H1 (cell line): ENCODE data around the gene FNDC3A. TPM values are rescaled to one million over a fixed set of nuclear protein-coding genes. Genes with fewer than 3 reads are reported as not detected.

Experiments used
- CTCF ChIA-PET: fragments of 300-600 bp; sonication (Branson Sonifier 250); formaldehyde crosslinking; loops from one replicate; lab custom pipeline; 2021; ENCODE audit not compliant: partially characterized antibody; lab: Charles Lee
- POLR2A ChIA-PET: fragments of 300-600 bp; sonication (Branson Sonifier 250); formaldehyde crosslinking; loops from one replicate; lab custom pipeline; 2021; ENCODE audit warnings: inconsistent platforms; ENCODE audit not compliant: partially characterized antibody; lab: Charles Lee
- DNase-seq, 2 experiments: peaks; one replicate each; pipeline versions ENCODE4 v3.0.0 to v3.0.0-alpha.2; 2010 to 2022; ENCODE audit warnings: low spot score in 2 of 2, low read depth in 1 of 2, mixed read lengths in 1 of 2
- FAIRE-seq: peaks from 2 replicates; lab custom pipeline; 2011; peaks lifted over from hg19 to GRCh38; lab: Jason Lieb, UNC
- H2AFZ ChIP-seq: 2 replicates; pipeline ENCODE4 v1.8.1; 2012; ENCODE audit warnings: low read length, inconsistent platforms
- H2AK5ac ChIP-seq: 2 replicates; pipeline ENCODE4 v1.6.1; 2013; ENCODE audit warnings: low read depth, low read length
- H2BK120ac ChIP-seq: replicated peaks from 2 replicates; pipeline ENCODE3; 2013; ENCODE audit warnings: low read depth, low read length, inconsistent platforms
- H2BK12ac ChIP-seq: 2 replicates; pipeline ENCODE4 v1.6.1; 2013; ENCODE audit warnings: low read depth, low read length
- H2BK15ac ChIP-seq: 2 replicates; pipeline ENCODE4 v1.6.1; 2013; ENCODE audit warnings: low read length
- H2BK20ac ChIP-seq: 2 replicates; pipeline ENCODE4 v1.6.1; 2013; ENCODE audit warnings: low read length
- H2BK5ac ChIP-seq: 2 replicates; pipeline ENCODE4 v1.6.1; 2013; ENCODE audit warnings: low read depth, low read length
- H3K14ac ChIP-seq: 2 replicates; pipeline ENCODE4 v1.6.1; 2013; ENCODE audit warnings: inconsistent platforms; ENCODE audit not compliant: insufficient read length
- H3K18ac ChIP-seq: 2 replicates; pipeline ENCODE4 v1.6.1; 2013; ENCODE audit warnings: low read length; ENCODE audit errors: extremely low read depth
- H3K23ac ChIP-seq: 2 replicates; pipeline ENCODE4 v1.6.1; 2013; ENCODE audit warnings: inconsistent platforms; ENCODE audit not compliant: insufficient read length
- H3K23me2 ChIP-seq: 2 replicates; pipeline ENCODE4 v1.6.1; 2013; ENCODE audit warnings: low read depth, low read length
- H3K27ac ChIP-seq: 2 replicates; pipeline ENCODE4 v1.6.1; 2011; ENCODE audit warnings: low read depth, low read length, inconsistent platforms
- H3K27me3 ChIP-seq, 4 experiments: replicated peaks in 1 of 4; 1 replicate in 1 of 4; 2 replicates in 3 of 4; pipeline versions ENCODE4 v1.6.1 to v1.8.1; 2011 to 2013; ENCODE audit warnings: low read length in 3 of 4, mild to moderate bottlenecking in 3 of 4, inconsistent platforms in 2 of 4, mixed read lengths in 2 of 4, moderate library complexity in 1 of 4; ENCODE audit not compliant: control insufficient read depth in 3 of 4, insufficient read depth in 3 of 4; ENCODE audit errors: extremely low read depth in 1 of 4
- H3K36me3 ChIP-seq, 4 experiments: 2 replicates each; pipeline versions ENCODE4 v1.6.1 to v1.8.1; 2011 to 2013; ENCODE audit warnings: mild to moderate bottlenecking in 4 of 4, low read length in 3 of 4, moderate library complexity in 2 of 4, control low read depth in 1 of 4, inconsistent platforms in 1 of 4; ENCODE audit not compliant: insufficient read depth in 4 of 4, control insufficient read depth in 2 of 4
- H3K4ac ChIP-seq: replicated peaks from 2 replicates; pipeline ENCODE3; 2013; ENCODE audit warnings: low read length, low read depth, mixed read lengths, inconsistent platforms; ENCODE audit not compliant: insufficient read length
- H3K4me1 ChIP-seq, 4 experiments: replicated peaks in 1 of 4; 1 replicate in 1 of 4; 2 replicates in 3 of 4; pipeline versions ENCODE4 v1.6.1 to v1.8.1; 2011 to 2013; ENCODE audit warnings: low read length in 3 of 4, inconsistent platforms in 2 of 4, mixed read lengths in 1 of 4; ENCODE audit not compliant: insufficient read depth in 4 of 4, control insufficient read depth in 3 of 4
- H3K4me2 ChIP-seq, 2 experiments: 2 replicates each; pipeline versions ENCODE4 v1.6.1 to v1.8.1; 2011 to 2013; ENCODE audit warnings: low read depth in 2 of 2, low read length in 2 of 2, control low read depth in 1 of 2, inconsistent platforms in 1 of 2, mild to moderate bottlenecking in 1 of 2; ENCODE audit not compliant: insufficient read depth in 1 of 2
- H3K4me3 ChIP-seq, 4 experiments: fragments of 200-600, 300-600 bp in 1 of 4; sonication (generic), shearing (Covaris generic), sonication (Bioruptor Twin) in 1 of 4; 2 replicates each; pipeline versions ENCODE4 v1.5.1 to v1.8.1; 2011 to 2016; ENCODE audit warnings: low read length in 4 of 4, low read depth in 3 of 4, control low read depth in 2 of 4, inconsistent platforms in 2 of 4, mild to moderate bottlenecking in 2 of 4, mixed read lengths in 1 of 4, moderate library complexity in 1 of 4; ENCODE audit not compliant: insufficient read depth in 2 of 4; ENCODE audit errors: extremely low read depth in 1 of 4
- H3K56ac ChIP-seq: replicated peaks from 2 replicates; pipeline ENCODE3; 2013; ENCODE audit warnings: low read depth, mild to moderate bottlenecking, mixed read lengths, low read length, inconsistent platforms; ENCODE audit not compliant: insufficient read length
- H3K79me1 ChIP-seq: 2 replicates; pipeline ENCODE4 v1.6.1; 2013; ENCODE audit warnings: low read depth, low read length, control low read depth
- H3K79me2 ChIP-seq, 2 experiments: 2 replicates each; pipeline versions ENCODE4 v1.6.1 to v1.8.1; 2012 to 2013; ENCODE audit warnings: low read length in 2 of 2, mild to moderate bottlenecking in 2 of 2, inconsistent platforms in 1 of 2; ENCODE audit not compliant: insufficient read depth in 2 of 2, control insufficient read depth in 1 of 2
- H3K9ac ChIP-seq, 4 experiments: replicated peaks in 1 of 4; 1 replicate in 1 of 4; 2 replicates in 3 of 4; pipeline versions ENCODE4 v1.6.1 to v1.8.1; 2011 to 2013; ENCODE audit warnings: low read depth in 3 of 4, low read length in 3 of 4, control low read depth in 2 of 4, mild to moderate bottlenecking in 2 of 4, moderate library complexity in 2 of 4, inconsistent platforms in 1 of 4; ENCODE audit errors: extremely low read depth in 1 of 4
- H3K9me3 ChIP-seq, 2 experiments: 2 replicates each; pipeline versions ENCODE4 v1.6.1 to v1.8.1; 2012 to 2013; ENCODE audit warnings: mild to moderate bottlenecking in 2 of 2, moderate library complexity in 2 of 2, control low read depth in 1 of 2, inconsistent platforms in 1 of 2, low read depth in 1 of 2, low read length in 1 of 2, mixed read lengths in 1 of 2; ENCODE audit not compliant: insufficient read depth in 2 of 2
- H4K20me1 ChIP-seq, 2 experiments: replicated peaks in 1 of 2; 2 replicates each; pipeline versions ENCODE3 to v1.8.1; 2011 to 2013; ENCODE audit warnings: inconsistent platforms in 2 of 2, low read length in 2 of 2, mild to moderate bottlenecking in 1 of 2; ENCODE audit not compliant: insufficient read depth in 2 of 2, control insufficient read depth in 1 of 2
- H4K5ac ChIP-seq: 2 replicates; pipeline ENCODE4 v1.6.1; 2013; ENCODE audit warnings: low read length, low read depth, mixed read lengths, inconsistent platforms; ENCODE audit not compliant: insufficient read length
- H4K8ac ChIP-seq: 2 replicates; pipeline ENCODE4 v1.8.0; 2013; ENCODE audit warnings: mild to moderate bottlenecking, moderate library complexity, low read length, inconsistent platforms; ENCODE audit not compliant: insufficient read depth; ENCODE audit errors: extremely low read depth
- H4K91ac ChIP-seq: replicated peaks from 2 replicates; pipeline ENCODE3; 2013; ENCODE audit warnings: low read length, mixed read lengths, inconsistent platforms; ENCODE audit not compliant: insufficient read length
- ASH2L ChIP-seq: fragments of 200-600, 300-600 bp; sonication (generic); IDR thresholded peaks from one replicate; pipeline ENCODE4 v1.7.1; 2017; ENCODE audit warnings: low read length
- CTBP2 ChIP-seq: IDR thresholded peaks from 2 replicates; pipeline ENCODE4 v1.7.0; 2011; ENCODE audit warnings: borderline replicate concordance, mild to moderate bottlenecking, moderate library complexity, mixed read lengths, low read length; ENCODE audit not compliant: insufficient read depth, insufficient read length
- EZH2 ChIP-seq: fragments of 200-600 bp; sonication (generic); IDR thresholded peaks from 2 replicates; pipeline ENCODE4 v1.7.1; 2012; ENCODE audit warnings: low read depth, mild to moderate bottlenecking, moderate library complexity, low read length, inconsistent platforms; ENCODE audit not compliant: severe bottlenecking
- GABPA ChIP-seq: IDR thresholded peaks from 2 replicates; pipeline ENCODE4 v1.6.1; 2011; ENCODE audit warnings: mild to moderate bottlenecking, low read length, moderate library complexity, borderline replicate concordance; ENCODE audit not compliant: insufficient read depth
- KDM4A ChIP-seq: IDR thresholded peaks from one replicate; pipeline ENCODE4 v1.7.1; 2012; ENCODE audit warnings: low read depth, mild to moderate bottlenecking, moderate library complexity, low read length, inconsistent platforms; ENCODE audit not compliant: severe bottlenecking
- RAD21 ChIP-seq, 2 experiments: IDR thresholded peaks in 1 of 2; conservative IDR thresholded peaks in 1 of 2; 2 replicates each; pipeline ENCODE4 v1.6.1; 2011; ENCODE audit warnings: low read depth in 2 of 2, low read length in 2 of 2, improper control_type of control experiment in 1 of 2, inconsistent platforms in 1 of 2, mild to moderate bottlenecking in 1 of 2, moderate library complexity in 1 of 2
- RBBP5 ChIP-seq: IDR thresholded peaks from 2 replicates; pipeline ENCODE4 v1.7.1; 2012; ENCODE audit warnings: low read depth, mild to moderate bottlenecking, inconsistent platforms, low read length, moderate library complexity, borderline replicate concordance
- SIN3A ChIP-seq, 2 experiments: IDR thresholded peaks in 1 of 2; conservative IDR thresholded peaks in 1 of 2; 2 replicates each; pipeline ENCODE4 v1.6.1; 2011 to 2012; ENCODE audit warnings: low read length in 2 of 2, improper control_type of control experiment in 1 of 2, low read depth in 1 of 2, mild to moderate bottlenecking in 1 of 2
- SP4 ChIP-seq: IDR thresholded peaks from 2 replicates; pipeline ENCODE4 v1.6.1; 2012; ENCODE audit warnings: low read length, inconsistent platforms
- TAF1 ChIP-seq: IDR thresholded peaks from 2 replicates; pipeline ENCODE4 v1.6.1; 2011; ENCODE audit warnings: mild to moderate bottlenecking, low read depth, low read length
- YY1 ChIP-seq: IDR thresholded peaks from 2 replicates; pipeline ENCODE4 v1.6.1; 2011; ENCODE audit warnings: low read depth, mild to moderate bottlenecking, low read length
- WGBS, 2 experiments: shearing (Covaris generic) in 1 of 2; methylation state at CpG; one replicate each; pipeline versions ENCODE4 v1.1.6 to v1.1.7; 2013 to 2015; ENCODE audit warnings: low lambda C conversion rate in 2 of 2, mixed read lengths in 2 of 2, inconsistent platforms in 1 of 2, low coverage in 1 of 2, missing lambda C conversion rate in 1 of 2; ENCODE audit not compliant: insufficient replicate concordance in 2 of 2, insufficient coverage in 1 of 2, insufficient read length in 1 of 2; ENCODE audit errors: extremely low coverage in 1 of 2, missing lambda C conversion rate in 1 of 2; 5-methylcytosine and 5-hydroxymethylcytosine counted together
- polyA plus RNA-seq, 7 experiments: library from polyadenylated mRNA; depleted of rRNA in 3 of 7; stranded (reverse) in 5 of 7; unstranded in 2 of 7; fragments of >200 nt in 5 of 7; fragments of 200-250 nt in 2 of 7; gene quantifications; 1 replicate in 5 of 7; 2 replicates in 1 of 7; 4 replicates in 1 of 7; pipeline versions ENCODE4 v1.2.1 to v1.2.3, GENCODE V29; 2011 to 2013; ENCODE audit warnings: missing spikeins in 2 of 7, mixed read lengths in 2 of 7
- total RNA-seq: library from RNA; stranded (reverse); fragmentation: NEBNext Ultra II Directional; extraction: Animal tissue kit (Norgen Biotek cat#: 25700); gene quantifications from 2 replicates; pipeline ENCODE4 v1.2.1, GENCODE V29; 2021

Gene FNDC3A
- total and polyA plus RNA-seq, 2 of the 8 experiments (the other 6 are each of a cell fraction or from before 2014, with no cell fraction given), result 14.6 to 26.0 TPM

DNA sequence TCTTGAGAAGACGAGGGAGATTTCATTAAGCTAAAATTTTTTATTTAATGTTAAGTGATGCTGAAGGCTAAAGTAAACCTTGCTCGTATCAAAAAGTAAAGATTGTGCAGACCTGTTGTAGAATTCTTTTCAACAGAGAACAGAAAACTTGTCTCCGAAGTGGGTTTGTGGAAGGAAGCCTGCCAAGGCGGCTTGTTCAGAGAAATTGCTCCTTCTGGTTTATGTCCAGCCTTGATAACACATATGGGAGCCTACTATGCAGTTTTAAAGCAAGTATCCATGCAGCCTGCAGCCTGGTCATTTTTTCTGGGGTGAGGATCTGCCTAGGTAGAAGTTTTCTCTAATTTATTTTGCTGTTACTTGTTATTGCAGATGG is 245.9 kb downstream of the FNDC3A start:
- Histone ChIP-seq H3K36me3 (peaks cover 0 to 4% (median 0%) of the 10 kb centered on the region in 4 experiments; a peak in 1 of 8 replicates), H3K4me1 (peaks cover 0 to 15% (median 8%) of the 10 kb centered on the region in 4 experiments; a peak in 6 of 7 replicates), H3K56ac (no peak overlapping the region), H3K79me2 (no peaks in the 10 kb centered on the region), H3K23ac (no peak overlapping the region), H3K9ac (no peak overlapping the region), H3K27ac (no peak overlapping the region), H3K18ac (no peak overlapping the region), H2BK12ac (no peak overlapping the region), H3K23me2 (peaks cover 20% of the 10 kb centered on the region), H3K79me1 (no peaks in the 10 kb centered on the region), H4K8ac (no peak overlapping the region), H3K4me3 (peak overlapping the region in 2 of 4 experiments; percentile 13 to 61; a peak in 4 of 8 replicates), H3K4me2 (peak overlapping the region; percentile 77 to 80; a peak in 2 of 4 replicates), H4K20me1 (peaks cover 0 to 2% of the 10 kb centered on the region in 2 experiments), H3K27me3 (peaks cover 49 to 73% (median 69%) of the 10 kb centered on the region in 4 experiments), H2AK5ac (no peak overlapping the region), H4K91ac (no peak overlapping the region), H3K9me3 (no peaks in the 10 kb centered on the region), H3K14ac (no peak overlapping the region), H2BK120ac (no peak overlapping the region), H2BK15ac (no peak overlapping the region), H2BK20ac (no peak overlapping the region), H3K4ac (no peak overlapping the region), H2AFZ (no peak overlapping the region), H2BK5ac (no peak overlapping the region), H4K5ac (no peak overlapping the region)
- ChIA-PET POLR2A (no interaction called here), CTCF (interaction anchor here (0.8 to 1.3 kb wide), 4 partner anchors 10 to 79 kb away, joined by 3 to 5 read pairs (median 3); no protein-coding TSS in a partner anchor)
- no peak for FAIRE-seq
- WGBS, 2 experiments, result 79% methylated on average over 4 of the region's 4 CpGs; no CpG with 5 or more reads in 1 of the 2 experiments
- no peak for DNase-seq
- no peak for TF ChIP-seq SP4
- no peak for TF ChIP-seq GABPA
- TF ChIP-seq YY1, result no peak
- TF ChIP-seq CTBP2, result no peak
- TF ChIP-seq RAD21 (IDR thresholded peaks at IDR 0.05 in 1 of 2, conservative IDR thresholded peaks at IDR 0.05 in 1 of 2; ENCODE audit: low read depth in 2 of 2, low read length in 2 of 2), result no peak
- TF ChIP-seq EZH2, result no peak
- TF ChIP-seq RBBP5, result no peak
- no peak for TF ChIP-seq TAF1
- TF ChIP-seq KDM4A, result no peak
- no peak for TF ChIP-seq ASH2L
- TF ChIP-seq SIN3A (conservative IDR thresholded peaks at IDR 0.05 in 1 of 2, IDR thresholded peaks at IDR 0.05 in 1 of 2; ENCODE audit: low read depth in 1 of 2, low read length in 2 of 2), result no peak
